Measurements from ENCODE around the gene CHST11. TPM values are rescaled to one million over a fixed set of nuclear protein-coding genes. Genes with fewer than 3 reads are reported as not detected.

Gene CHST11
- total RNA-seq, 1 experiment from 2014 or later: 1.1 TPM

DNA sequence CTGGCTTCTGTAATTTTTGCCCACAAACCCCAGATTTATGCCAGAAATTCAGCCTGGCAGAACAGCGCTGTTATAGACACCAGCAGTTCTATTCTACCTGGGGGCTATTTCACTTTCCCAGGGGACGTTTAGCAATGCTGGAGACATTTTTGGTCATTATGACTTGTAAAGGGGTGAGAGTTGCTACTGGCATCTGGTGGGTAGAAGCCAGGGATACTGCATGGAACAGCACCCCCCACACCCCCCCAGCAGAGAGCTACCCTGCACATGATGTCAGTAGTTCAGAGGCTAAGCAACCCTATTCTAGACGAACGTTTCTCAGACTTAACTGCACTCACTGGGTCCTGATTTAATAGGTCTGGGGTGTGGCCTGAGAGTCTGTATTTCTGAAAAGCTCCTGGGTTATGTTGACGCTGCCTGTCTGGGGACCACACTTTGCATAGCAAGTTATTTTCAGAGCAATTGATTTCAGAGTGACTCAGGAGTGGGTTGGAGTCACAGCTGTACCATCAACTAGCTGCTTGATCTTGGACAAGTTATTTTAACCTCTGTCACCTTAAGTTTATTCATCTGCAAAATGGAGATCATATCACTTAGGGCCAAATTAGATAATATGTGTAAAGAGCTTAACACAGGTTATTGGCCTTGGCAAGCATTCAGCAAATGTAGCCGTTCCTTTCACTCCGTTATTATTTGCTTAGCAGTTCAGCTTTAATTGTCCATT lies 48.5 kb downstream of the CHST11 start:
- intact Hi-C loops (cut with micrococcal nuclease; ENCODE audit: unreplicated experiment): no loop called here
- Histone ChIP-seq H3K27me3 (replicated peaks; ENCODE audit: insufficient read depth, low read depth, low read length, poor library complexity) (peaks cover 5% of the 10 kb centered on the region), H3K9me3 (ENCODE audit: low read depth, low read length, poor library complexity, severe bottlenecking) (no peaks in the 10 kb centered on the region), H3K27ac (ENCODE audit: low read depth, low read length, poor library complexity, severe bottlenecking) (no peak overlapping the region), H3K4me1 (ENCODE audit: insufficient read depth, low read length, poor library complexity, severe bottlenecking) (no peaks in the 10 kb centered on the region), H3K4me3 (ENCODE audit: low read depth, low read length, poor library complexity, severe bottlenecking) (no peak overlapping the region), H3K36me3 (ENCODE audit: insufficient read depth, low read length, poor library complexity, severe bottlenecking) (no peaks in the 10 kb centered on the region)
- no peak for DNase-seq (ENCODE audit: low spot score)
- no TSS peak for BruUV-seq (replicated peaks)
- TF ChIP-seq CTCF (conservative IDR thresholded peaks at IDR 0.05; ENCODE audit: low read depth, low read length) (no peak), EZH2 (IDR thresholded peaks at IDR 0.05; ENCODE audit: borderline replicate concordance, low read depth, low read length, poor library complexity, severe bottlenecking) (no peak)
- ChIA-PET POLR2A (ENCODE audit: low non-redundant PET) (interaction anchor here (0.6 kb wide), 1 partner anchor 33 kb away, joined by 3 read pairs; no protein-coding TSS in a partner anchor), CTCF (no interaction called here)

- no peaks in the 10 kb centered on the region for H3K9me3 ChIP-seq (ENCODE audit: low read depth, low read length, poor library complexity, severe bottlenecking)
- ChIA-PET CTCF (no interaction called here), POLR2A (ENCODE audit: low non-redundant PET) (no interaction called here)
- no peak overlapping the region for H3K27ac ChIP-seq (ENCODE audit: low read depth, low read length, poor library complexity, severe bottlenecking)
- intact Hi-C loops (cut with micrococcal nuclease; ENCODE audit: unreplicated experiment): no loop called here
- TF ChIP-seq CTCF (conservative IDR thresholded peaks at IDR 0.05; ENCODE audit: low read depth, low read length) (no peak), EZH2 (IDR thresholded peaks at IDR 0.05; ENCODE audit: borderline replicate concordance, low read depth, low read length, poor library complexity, severe bottlenecking) (no peak)
- peaks cover 5% of the 10 kb centered on the region for H3K27me3 ChIP-seq (replicated peaks; ENCODE audit: insufficient read depth, low read depth, low read length, poor library complexity)
- no peak overlapping the region for H3K4me3 ChIP-seq (ENCODE audit: low read depth, low read length, poor library complexity, severe bottlenecking)
- DNase-seq (ENCODE audit: low spot score): no peak
- H3K36me3 ChIP-seq (ENCODE audit: insufficient read depth, low read length, poor library complexity, severe bottlenecking): no peaks in the 10 kb centered on the region
- H3K4me1 ChIP-seq (ENCODE audit: insufficient read depth, low read length, poor library complexity, severe bottlenecking): no peaks in the 10 kb centered on the region
- BruUV-seq (replicated peaks): no TSS peak
Measured at GRCh38 chr12:104506676-104507401, 50.1 kb downstream of the CHST11 start.

DNA sequence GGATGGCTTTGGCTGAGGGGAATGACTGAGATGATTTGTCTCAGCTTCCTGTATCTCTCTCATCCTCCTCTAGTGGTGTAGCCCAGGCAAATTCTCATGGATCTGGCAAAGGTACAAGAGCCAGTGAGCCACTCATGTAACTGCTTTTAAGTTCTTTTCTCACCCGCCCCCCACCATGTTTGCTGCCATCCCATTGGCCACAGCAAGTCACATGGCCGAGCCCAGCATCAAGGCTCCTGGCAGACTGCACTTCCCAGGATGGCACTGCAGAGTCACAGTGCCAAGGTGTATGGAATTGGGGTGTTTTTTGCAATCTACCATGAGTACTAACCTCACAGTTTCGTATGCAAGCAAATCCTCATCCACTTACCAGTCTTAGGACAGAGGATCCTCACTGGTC lies 50.9 kb downstream of the CHST11 start:
- no peak overlapping the region for H3K27ac ChIP-seq (ENCODE audit: low read depth, low read length, poor library complexity, severe bottlenecking)
- no peak for TF ChIP-seq CTCF (conservative IDR thresholded peaks at IDR 0.05; ENCODE audit: low read depth, low read length)
- no peak for TF ChIP-seq EZH2 (IDR thresholded peaks at IDR 0.05; ENCODE audit: borderline replicate concordance, low read depth, low read length, poor library complexity, severe bottlenecking)
- no peak overlapping the region for H3K4me3 ChIP-seq (ENCODE audit: low read depth, low read length, poor library complexity, severe bottlenecking)
- peaks cover 5% of the 10 kb centered on the region for H3K27me3 ChIP-seq (replicated peaks; ENCODE audit: insufficient read depth, low read depth, low read length, poor library complexity)
- no peaks in the 10 kb centered on the region for H3K4me1 ChIP-seq (ENCODE audit: insufficient read depth, low read length, poor library complexity, severe bottlenecking)
- BruUV-seq (replicated peaks): no TSS peak
- DNase-seq (ENCODE audit: low spot score): no peak
- H3K9me3 ChIP-seq (ENCODE audit: low read depth, low read length, poor library complexity, severe bottlenecking): no peaks in the 10 kb centered on the region
- CTCF ChIA-PET: no interaction called here
- POLR2A ChIA-PET (ENCODE audit: low non-redundant PET): no interaction called here
- H3K36me3 ChIP-seq (ENCODE audit: insufficient read depth, low read length, poor library complexity, severe bottlenecking): no peaks in the 10 kb centered on the region
- intact Hi-C loops (cut with micrococcal nuclease; ENCODE audit: unreplicated experiment): no loop called here

All from A673 (cell line).